Suprapubic skin (tissue), 4 donors: ENCODE results near the gene CHSY1.

Experiments used
- CTCF ChIP-seq, 2 donors: fragments of 200-600 bp in 1 of 2; fragments of 450-650 bp in 1 of 2; sonication (generic) in 1 of 2; IDR thresholded peaks; one replicate each; pipeline ENCODE4 v1.5.1; 2016 to 2019; ENCODE audit warnings: antibody characterized with exemption in 2 of 2, mild to moderate bottlenecking in 1 of 2, moderate library complexity in 1 of 2
- EP300 ChIP-seq: sonication (generic); formaldehyde crosslinking; IDR thresholded peaks from one replicate; pipeline ENCODE4 v1.6.1; 2017; ENCODE audit warnings: antibody characterized with exemption
- POLR2A ChIP-seq, 2 donors: fragments of 450-650 bp; IDR thresholded peaks; one replicate each; pipeline ENCODE4 v1.6.1; 2017; ENCODE audit warnings: antibody characterized with exemption in 2 of 2, mild to moderate bottlenecking in 2 of 2, moderate library complexity in 2 of 2
- POLR2AphosphoS5 ChIP-seq, 3 donors: sonication (generic); formaldehyde crosslinking; IDR thresholded peaks; one replicate each; pipeline ENCODE4 v1.6.1; 2017; ENCODE audit warnings: antibody characterized with exemption in 3 of 3

GRCh38 chr15:101183226-101183930 is 68.5 kb downstream of the CHSY1 start:
- TF ChIP-seq CTCF (IDR thresholded peaks at IDR 0.05) = no peak
- TF ChIP-seq POLR2A (IDR thresholded peaks at IDR 0.05) = no peak
- TF ChIP-seq EP300 = no peak
- no peak for TF ChIP-seq POLR2AphosphoS5 (IDR thresholded peaks at IDR 0.05)
